Hematopoietic multipotent progenitor cell (in vitro differentiated cells): ENCODE results near the gene LENG1. TPM values are rescaled to one million over a fixed set of nuclear protein-coding genes. Genes with fewer than 3 reads are reported as not detected.

Experiments used
- DNase-seq, 3 donors: peaks; one replicate each; pipeline ENCODE4 v3.0.0-alpha.2; 2011 to 2015; ENCODE audit warnings: low read depth in 2 of 3, low spot score in 2 of 3
- total RNA-seq: library from RNA; depleted of rRNA; stranded (reverse); fragments of >200 nt; gene quantifications from one replicate; pipeline ENCODE4 v1.2.3, GENCODE V29; 2012

LENG1 gene
- total RNA-seq, 1 donor = 4.8 TPM

GRCh38 chr19:54115109-54116063 is 44.1 kb downstream of the LENG1 start, which contains the start of the genes PRPF31 and TFPT:
TSS of gene PRPF31 (plus strand) at chr19:54115754. CDS start at chr19:54118279, 2,525 bp downstream.
TSS of gene TFPT (minus strand) at chr19:54115657. CDS start at chr19:54115269, 388 bp downstream.
- peak; percentile 96 to 99 (median 98) for DNase-seq

- peak in 2 of 3 donors; percentile 50 to 55 for DNase-seq
These were observed 45.0 kb downstream of the LENG1 start for GRCh38 chr19:54114340-54115108.

- DNase-seq = no peak
These were observed 49.9 kb downstream of the LENG1 start for GRCh38 chr19:54109651-54110050.

DNA sequence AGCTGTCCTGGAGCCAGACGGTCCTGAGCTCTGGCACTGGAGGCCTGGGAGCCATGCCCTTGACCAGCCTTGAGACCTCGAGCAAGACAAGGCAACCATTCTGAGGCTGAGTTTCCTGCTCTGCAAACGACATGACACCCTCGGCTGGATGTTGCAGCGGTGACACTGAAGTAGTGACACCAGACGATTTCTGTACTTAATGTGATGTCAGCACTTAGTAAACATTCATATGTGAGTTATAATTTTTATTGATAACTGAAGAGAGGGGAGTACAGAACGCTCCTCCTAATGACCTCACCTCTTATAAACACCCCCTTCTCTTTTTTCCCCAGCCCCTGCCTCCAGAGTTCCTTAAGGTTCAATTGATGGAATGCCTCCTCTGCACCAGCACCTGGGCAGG is 51.0 kb downstream of the LENG1 start:
- DNase-seq = no peak

DNA sequence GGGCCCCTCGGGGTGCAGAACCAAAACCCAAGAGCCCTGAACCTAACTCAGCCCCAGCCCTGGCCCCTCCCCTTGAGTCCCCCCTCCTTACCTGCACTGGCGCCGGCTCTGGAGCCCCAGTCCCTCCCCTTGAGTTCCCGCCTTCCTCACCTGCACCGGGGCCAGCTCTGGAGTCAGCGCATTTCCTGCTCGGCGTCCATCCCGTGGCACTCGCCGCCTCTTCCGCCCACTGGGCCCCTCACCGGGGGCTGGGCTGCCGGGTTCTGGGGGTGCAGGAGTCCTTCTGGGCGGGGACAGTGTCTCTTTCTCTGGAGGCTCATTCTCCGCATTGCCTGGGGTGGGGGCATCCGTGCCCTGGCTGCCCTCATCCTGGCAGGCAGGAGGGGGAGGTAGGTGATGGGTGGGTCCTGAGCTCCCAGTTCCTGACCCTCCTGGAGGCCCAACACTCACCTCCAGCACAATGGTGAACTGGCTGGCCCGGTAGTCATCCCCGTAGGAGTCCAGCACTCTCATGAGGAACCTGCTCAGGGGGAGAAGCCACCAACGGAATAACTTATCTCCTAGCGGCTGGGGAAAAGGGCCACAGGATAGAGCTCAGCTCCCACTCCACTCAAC is 51.5 kb downstream of the LENG1 start:
- no peak for DNase-seq

DNA sequence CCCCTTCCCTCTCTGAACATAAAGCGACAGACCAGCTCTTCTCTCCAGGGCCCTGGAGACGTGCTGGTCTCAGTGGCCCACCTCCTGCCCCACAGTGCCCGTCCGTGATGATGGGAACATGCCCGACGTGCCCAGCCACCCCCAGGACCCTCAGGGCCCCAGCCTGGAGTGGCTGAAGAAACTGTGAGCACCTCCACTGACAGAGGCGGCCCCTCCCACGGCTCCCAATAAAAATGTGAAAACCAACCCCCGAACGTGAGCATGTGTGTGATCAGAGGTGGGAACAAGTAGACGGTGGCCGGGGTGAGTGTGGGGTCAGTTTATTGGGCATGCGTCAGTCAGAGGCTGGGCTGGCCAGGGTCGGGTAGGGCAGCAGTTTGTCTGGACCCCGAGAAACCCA is 52.8 kb downstream of the LENG1 start:
- DNase-seq = no peak

- DNase-seq = no peak
These were observed 53.7 kb downstream of the LENG1 start for GRCh38 chr19:54105796-54106195.

Other genes with a start within 250 kb of the LENG1 start
- gene CACNG8, start 196.8 kb downstream of the LENG1 start, total RNA-seq = under 0.01 TPM
- 0.27 TPM for gene CACNG6, start 168.1 kb downstream of the LENG1 start, total RNA-seq
- 2.2 TPM for gene VSTM1, start 95.8 kb downstream of the LENG1 start, total RNA-seq
- not detected for gene TARM1, start 78.4 kb downstream of the LENG1 start, total RNA-seq
- 0.54 TPM for gene OSCAR, start 58.9 kb downstream of the LENG1 start, total RNA-seq
- gene NDUFA3, start 56.9 kb downstream of the LENG1 start, total RNA-seq = 18.9 TPM
- 14.3 TPM for gene TFPT, start 44.1 kb downstream of the LENG1 start, total RNA-seq
- 77.0 TPM for gene PRPF31, start 44.0 kb downstream of the LENG1 start, total RNA-seq
- gene CNOT3, start 22.0 kb downstream of the LENG1 start, total RNA-seq = 20.2 TPM
- under 0.01 TPM for gene TMC4, start 13.4 kb upstream of the LENG1 start, total RNA-seq
- 270 TPM for gene MBOAT7, start 29.9 kb upstream of the LENG1 start, total RNA-seq
- gene TSEN34, start 31.6 kb upstream of the LENG1 start, total RNA-seq = 80.0 TPM
- gene RPS9, start 41.1 kb upstream of the LENG1 start, total RNA-seq = 4,994 TPM
- 1.1 TPM for gene LILRB3, start 63.3 kb upstream of the LENG1 start, total RNA-seq
- 0.27 TPM for gene LILRA6, start 83.1 kb upstream of the LENG1 start, total RNA-seq
- under 0.01 TPM for gene LILRB5, start 97.6 kb upstream of the LENG1 start, total RNA-seq
- 3.8 TPM for gene LILRB2, start 121.4 kb upstream of the LENG1 start, total RNA-seq
- 3.8 TPM for gene LILRA5, start 153.4 kb upstream of the LENG1 start, total RNA-seq
- 0.27 TPM for gene LILRA4, start 179.4 kb upstream of the LENG1 start, total RNA-seq
- gene LAIR1, start 205.2 kb upstream of the LENG1 start, total RNA-seq = 166 TPM